Left renal pelvis (tissue), 4 donors: ENCODE data around the gene CFI. TPM values are rescaled to one million over a fixed set of nuclear protein-coding genes. Genes with fewer than 3 reads are reported as not detected.
"Not testable (repeated sequence)": the region's sequence is repeated elsewhere in the genome, so short reads cannot be mapped to it uniquely, and the experiment has no call there.

ENCODE experiments used
- DNase-seq, 4 donors: peaks; one replicate each; pipeline ENCODE4 v3.0.0-alpha.2; 2013; ENCODE audit warnings: low read depth in 4 of 4, low spot score in 3 of 4
- polyA plus RNA-seq, 4 donors: library from polyadenylated mRNA; unstranded; fragments of 120-200 nt; gene quantifications; one replicate each; pipeline ENCODE4 v1.2.1, GENCODE V29; 2013; ENCODE audit not compliant: insufficient read length in 4 of 4

CFI gene
- polyA plus RNA-seq, 4 donors = 71.2 to 87.0 (median 80.1) TPM

- no peak for DNase-seq
Measured at GRCh38 chr4:109801099-109801789, 555 bp downstream of the CFI start.

- no peak for DNase-seq
Measured at GRCh38 chr4:109798866-109799265, 2.9 kb downstream of the CFI start.

GRCh38 chr4:109795059-109795458 lies 6.7 kb downstream of the CFI start:
- no peak for DNase-seq

GRCh38 chr4:109787807-109788206 lies 14.0 kb downstream of the CFI start:
- no peak for DNase-seq

GRCh38 chr4:109786846-109787245 lies 15.0 kb downstream of the CFI start:
- no peak for DNase-seq

- DNase-seq = not testable (repeated sequence)
Measured at GRCh38 chr4:109782092-109782491, 19.7 kb downstream of the CFI start.

GRCh38 chr4:109764789-109765402 lies 36.9 kb downstream of the CFI start:
- DNase-seq = no peak

GRCh38 chr4:109764376-109764775 lies 37.4 kb downstream of the CFI start:
- DNase-seq = no peak

GRCh38 chr4:109760682-109761081 lies 41.1 kb downstream of the CFI start:
- no peak for DNase-seq

- DNase-seq = no peak
Measured at GRCh38 chr4:109755656-109756055, 46.1 kb downstream of the CFI start.

- DNase-seq = no peak
Measured at GRCh38 chr4:109754093-109754857, 47.5 kb downstream of the CFI start.

GRCh38 chr4:109752525-109752924 lies 49.3 kb downstream of the CFI start:
- DNase-seq = no peak

GRCh38 chr4:109751852-109752251 lies 49.9 kb downstream of the CFI start:
- DNase-seq = no peak

GRCh38 chr4:109750652-109751244 lies 51.1 kb downstream of the CFI start:
- no peak for DNase-seq

- DNase-seq = no peak
Measured at GRCh38 chr4:109749388-109750082, 52.3 kb downstream of the CFI start.

GRCh38 chr4:109748114-109748513 lies 53.7 kb downstream of the CFI start:
- no peak for DNase-seq

GRCh38 chr4:109746728-109747127 lies 55.1 kb downstream of the CFI start:
- no peak for DNase-seq

- DNase-seq = no peak
Measured at GRCh38 chr4:109745830-109746229, 56.0 kb downstream of the CFI start.

- no peak for DNase-seq
Measured at GRCh38 chr4:109739547-109739946, 62.3 kb downstream of the CFI start.

GRCh38 chr4:109738104-109738872 lies 63.5 kb downstream of the CFI start:
- no peak for DNase-seq
